PC-3 (cell line): ENCODE results near the gene CELF2. TPM values are rescaled to one million over a fixed set of nuclear protein-coding genes. Genes with fewer than 3 reads are reported as not detected.

Experiments
- ATAC-seq: fragments of 200-7000 bp; cut with Tn5 transposase; 2 replicates; pipeline ENCODE4 v1.9.1; 2020; ENCODE audit warnings: mild to moderate bottlenecking, moderate library complexity
- BruUV-seq: library from RNA; stranded (reverse); fragments of 400-500 nt; replicated peaks from 2 replicates; lab custom pipeline; 2021; lab: Mats Ljungman, UMichigan
- CTCF ChIA-PET: fragments of 300-600 bp; sonication (Branson Sonifier 250); formaldehyde crosslinking; loops from one replicate; lab custom pipeline; 2022; ENCODE audit warnings: antibody characterized with exemption; lab: Charles Lee
- POLR2A ChIA-PET: fragments of 300-600 bp; sonication (Branson Sonifier 250); formaldehyde crosslinking; loops from one replicate; lab custom pipeline; 2022; ENCODE audit warnings: antibody characterized with exemption; ENCODE audit not compliant: unreplicated experiment; lab: Charles Lee
- DNase-seq: peaks from one replicate; pipeline ENCODE4 v3.0.0-alpha.2; 2015
- H2AFZ ChIP-seq: fragments of 300-600 bp; sonication (generic); 2 replicates; pipeline ENCODE4 v1.6.0; 2016; ENCODE audit warnings: antibody characterized with exemption, low read length
- H3F3A ChIP-seq: fragments of 300-600 bp; sonication (generic); one replicate; pipeline ENCODE4 v1.6.0; 2017; ENCODE audit warnings: antibody characterized with exemption, low read length, control low read depth, mild to moderate bottlenecking; ENCODE audit not compliant: unreplicated experiment
- H3K27ac ChIP-seq: fragments of 300-600 bp; sonication (generic); 2 replicates; pipeline ENCODE4 v1.5.1; 2016; ENCODE audit warnings: mild to moderate bottlenecking, low read length
- H3K27me3 ChIP-seq: fragments of 300-600 bp; sonication (generic); 2 replicates; pipeline ENCODE4 v1.6.1; 2016; ENCODE audit warnings: low read length, mixed read lengths
- H3K36me3 ChIP-seq: fragments of 300-600 bp; sonication (generic); 2 replicates; pipeline ENCODE4 v1.6.1; 2016; ENCODE audit warnings: low read depth, mixed run types, low read length, mixed read lengths
- H3K4me1 ChIP-seq: fragments of 300-600 bp; sonication (generic); 2 replicates; pipeline ENCODE4 v1.5.1; 2016; ENCODE audit warnings: low read length; ENCODE audit not compliant: insufficient read depth
- H3K4me2 ChIP-seq: fragments of 300-600 bp; sonication (generic); 2 replicates; pipeline ENCODE4 v1.6.0; 2016; ENCODE audit warnings: low read length
- H3K4me3 ChIP-seq: fragments of 300-600 bp; sonication (generic); 2 replicates; pipeline ENCODE4 v1.5.1; 2016; ENCODE audit warnings: mild to moderate bottlenecking, low read length, mixed read lengths
- H3K79me2 ChIP-seq: fragments of 300-600 bp; sonication (generic); 2 replicates; pipeline ENCODE4 v1.6.1; 2017; ENCODE audit warnings: low read length, mixed read lengths
- H3K9ac ChIP-seq: fragments of 300-600 bp; sonication (generic); 2 replicates; pipeline ENCODE4 v1.6.0; 2016; ENCODE audit warnings: mild to moderate bottlenecking, low read length
- H3K9me2 ChIP-seq: fragments of 300-600 bp; sonication (generic); replicated peaks from 2 replicates; pipeline ENCODE4 v1.6.1; 2016; ENCODE audit warnings: mixed run types, low read length, mixed read lengths
- H3K9me3 ChIP-seq: fragments of 300-600 bp; sonication (generic); 2 replicates; pipeline ENCODE4 v1.6.1; 2016; ENCODE audit warnings: low read length, mixed read lengths
- H4K20me1 ChIP-seq: fragments of 300-600 bp; sonication (generic); 2 replicates; pipeline ENCODE4 v1.6.1; 2016; ENCODE audit warnings: low read length, mixed read lengths
- EZH2 ChIP-seq: fragments of 300-600 bp; sonication (generic); IDR thresholded peaks from one replicate; pipeline ENCODE4 v1.6.1; 2017; ENCODE audit warnings: antibody characterized with exemption, mild to moderate bottlenecking, low read length; ENCODE audit not compliant: unreplicated experiment
- EZH2phosphoT487 ChIP-seq: fragments of 300-600 bp; sonication (generic); IDR thresholded peaks from 2 replicates; pipeline ENCODE4 v1.6.1; 2018; ENCODE audit warnings: mild to moderate bottlenecking, antibody characterized with exemption, low read length, borderline replicate concordance
- intact Hi-C: fragments of 100-400 bp; cut with micrococcal nuclease; formaldehyde crosslinking; loops from 2 replicates; pipeline ENCODE4 v1.9.0; 2023
- total RNA-seq: library from RNA; depleted of rRNA; stranded (reverse); fragments of >200 nt; gene quantifications from 2 replicates; pipeline ENCODE4 v1.2.3, GENCODE V29; 2014
- TF ChIP-seq, protein P1 (sequence below): fragments of 300-600 bp; sonication (generic); conservative IDR thresholded peaks from 2 replicates; pipeline ENCODE4 v1.5.1; 2017; ENCODE audit warnings: antibody characterized with exemption, low read depth, mild to moderate bottlenecking, low read length

Gene CELF2
- total RNA-seq, 1 experiment from 2014 or later = not detected

DNA sequence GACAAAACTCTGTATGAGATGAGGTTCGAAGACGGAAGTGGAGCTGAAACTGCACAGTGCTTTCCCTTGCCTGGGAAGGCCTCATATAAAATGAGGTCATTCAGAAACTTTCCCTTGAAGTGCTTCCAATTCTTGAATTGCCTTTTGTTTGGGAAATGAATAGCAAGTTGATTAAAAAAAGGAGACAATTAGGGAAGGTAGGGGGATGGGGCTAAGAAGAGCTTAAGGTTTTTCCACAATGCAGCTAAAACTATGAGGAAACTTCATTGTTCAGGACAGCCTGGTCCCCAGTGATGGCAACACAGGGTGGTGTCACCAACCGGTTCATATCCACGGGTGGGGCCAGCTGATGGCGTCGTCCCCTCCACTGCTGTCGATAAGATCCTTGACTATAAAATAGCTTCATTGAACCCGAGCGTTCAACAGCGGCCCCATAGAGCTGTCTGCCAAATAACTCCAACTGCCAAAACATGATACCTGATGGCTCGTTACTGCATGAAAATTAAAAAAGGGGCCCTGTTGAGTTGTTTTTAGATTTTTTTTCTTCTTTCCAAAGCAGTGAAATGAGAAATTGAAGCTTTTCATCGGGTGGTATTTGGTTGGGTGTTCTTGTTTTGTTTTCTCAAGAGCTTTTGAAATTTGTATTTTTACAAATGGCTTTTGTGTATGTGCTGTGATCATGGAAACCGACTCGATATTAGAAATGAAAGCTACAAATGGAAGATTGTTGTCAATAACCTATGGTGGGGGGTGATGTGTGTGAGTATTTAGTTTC is 2.8 kb upstream of the CELF2 start:
- no peaks in the 10 kb centered on the region for H3K36me3 ChIP-seq
- no peak overlapping the region for H3K4me2 ChIP-seq
- intact Hi-C loops = no loop called here
- no peak overlapping the region for H3K27ac ChIP-seq
- H3K27me3 ChIP-seq = no peaks in the 10 kb centered on the region
- no TSS peak for BruUV-seq
- no peak for ATAC-seq
- no peaks in the 10 kb centered on the region for H3F3A ChIP-seq
- ChIA-PET CTCF (no interaction called here), POLR2A (no interaction called here)
- H3K79me2 ChIP-seq = no peaks in the 10 kb centered on the region
- no peak overlapping the region for H3K4me3 ChIP-seq
- H2AFZ ChIP-seq = no peak overlapping the region
- TF ChIP-seq EZH2phosphoT487 (no peak), EZH2 (no peak)
- TF ChIP-seq, protein P1, sequence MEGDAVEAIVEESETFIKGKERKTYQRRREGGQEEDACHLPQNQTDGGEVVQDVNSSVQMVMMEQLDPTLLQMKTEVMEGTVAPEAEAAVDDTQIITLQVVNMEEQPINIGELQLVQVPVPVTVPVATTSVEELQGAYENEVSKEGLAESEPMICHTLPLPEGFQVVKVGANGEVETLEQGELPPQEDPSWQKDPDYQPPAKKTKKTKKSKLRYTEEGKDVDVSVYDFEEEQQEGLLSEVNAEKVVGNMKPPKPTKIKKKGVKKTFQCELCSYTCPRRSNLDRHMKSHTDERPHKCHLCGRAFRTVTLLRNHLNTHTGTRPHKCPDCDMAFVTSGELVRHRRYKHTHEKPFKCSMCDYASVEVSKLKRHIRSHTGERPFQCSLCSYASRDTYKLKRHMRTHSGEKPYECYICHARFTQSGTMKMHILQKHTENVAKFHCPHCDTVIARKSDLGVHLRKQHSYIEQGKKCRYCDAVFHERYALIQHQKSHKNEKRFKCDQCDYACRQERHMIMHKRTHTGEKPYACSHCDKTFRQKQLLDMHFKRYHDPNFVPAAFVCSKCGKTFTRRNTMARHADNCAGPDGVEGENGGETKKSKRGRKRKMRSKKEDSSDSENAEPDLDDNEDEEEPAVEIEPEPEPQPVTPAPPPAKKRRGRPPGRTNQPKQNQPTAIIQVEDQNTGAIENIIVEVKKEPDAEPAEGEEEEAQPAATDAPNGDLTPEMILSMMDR = no peak
- no peak overlapping the region for H3K9ac ChIP-seq
- no peaks in the 10 kb centered on the region for H4K20me1 ChIP-seq
- no peaks in the 10 kb centered on the region for H3K4me1 ChIP-seq
- no peaks in the 10 kb centered on the region for H3K9me3 ChIP-seq
- no peaks in the 10 kb centered on the region for H3K9me2 ChIP-seq
- no peak for DNase-seq

DNA sequence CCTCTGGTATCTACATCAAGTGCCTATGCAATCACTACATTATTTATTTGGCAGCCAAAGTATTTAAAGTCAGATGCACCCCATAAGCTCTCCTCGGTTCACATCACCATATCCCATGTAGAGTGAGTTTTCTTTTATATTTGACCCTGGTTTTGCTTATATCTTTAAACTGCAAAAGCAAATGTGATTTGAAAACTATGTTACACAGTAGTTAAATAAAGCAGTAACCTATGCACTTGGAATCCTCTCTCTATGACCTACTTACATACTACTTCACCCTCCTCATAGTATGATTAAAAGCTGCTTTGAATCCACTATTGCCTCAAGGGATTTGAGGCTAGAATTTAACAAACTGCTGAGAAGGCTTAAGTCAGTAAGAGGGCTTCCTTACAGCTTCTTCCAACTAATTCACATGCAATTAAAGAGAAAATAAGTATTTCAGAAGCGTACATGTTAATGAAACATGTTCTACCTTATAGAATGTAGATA is 2.2 kb upstream of the CELF2 start:
- intact Hi-C loops = no loop called here

More for the DNA sequence above, 2.2 kb upstream of the CELF2 start:
- no peaks in the 10 kb centered on the region for H3K79me2 ChIP-seq
- no peaks in the 10 kb centered on the region for H3K27me3 ChIP-seq
- TF ChIP-seq EZH2phosphoT487 = no peak
- TF ChIP-seq, protein P1 = no peak
- no peak for TF ChIP-seq EZH2
- H3K9me3 ChIP-seq = no peaks in the 10 kb centered on the region
- no peaks in the 10 kb centered on the region for H3K36me3 ChIP-seq
- no peak overlapping the region for H3K4me3 ChIP-seq
- H2AFZ ChIP-seq = no peak overlapping the region
- no peaks in the 10 kb centered on the region for H3K4me1 ChIP-seq
- BruUV-seq = no TSS peak
- H3K27ac ChIP-seq = no peak overlapping the region
- no peak overlapping the region for H3K4me2 ChIP-seq
- no peaks in the 10 kb centered on the region for H4K20me1 ChIP-seq
- ATAC-seq (no peak), DNase-seq (no peak)
- POLR2A ChIA-PET = no interaction called here
- CTCF ChIA-PET = no interaction called here
- H3K9me2 ChIP-seq = no peaks in the 10 kb centered on the region
- H3K9ac ChIP-seq = no peak overlapping the region
- H3F3A ChIP-seq = no peaks in the 10 kb centered on the region
